Liver (tissue), 3 donors: ENCODE measurements around the gene ZNF865.

Source experiments
- ATF3 ChIP-seq: IDR thresholded peaks from 2 replicates; pipeline ENCODE4 v1.6.1; 2016; ENCODE audit warnings: antibody characterized with exemption
- CTCF ChIP-seq: fragments of 150-350 bp; IDR thresholded peaks from 2 replicates; pipeline ENCODE4 v1.5.1; 2017; ENCODE audit warnings: improper control_type of control experiment, low read depth, low read length; ENCODE audit not compliant: missing input control
- FOXA1 ChIP-seq: IDR thresholded peaks from 2 replicates; pipeline ENCODE4 v1.6.1; 2016; ENCODE audit warnings: antibody characterized with exemption
- GABPA ChIP-seq, 2 donors: IDR thresholded peaks in 1 of 2; conservative IDR thresholded peaks in 1 of 2; 2 replicates each; pipeline ENCODE4 v1.6.1; 2016; ENCODE audit warnings: antibody characterized with exemption in 2 of 2, mild to moderate bottlenecking in 1 of 2, moderate library complexity in 1 of 2
- JUND ChIP-seq, 2 donors: IDR thresholded peaks; 2 replicates each; pipeline ENCODE4 v1.6.1; 2016; ENCODE audit warnings: antibody characterized with exemption in 2 of 2
- MAX ChIP-seq: IDR thresholded peaks from 2 replicates; pipeline ENCODE4 v1.6.1; 2016; ENCODE audit warnings: antibody characterized with exemption
- RAD21 ChIP-seq, 2 donors: IDR thresholded peaks; 2 replicates each; pipeline ENCODE4 v1.6.1; 2016; ENCODE audit warnings: antibody characterized with exemption in 2 of 2, mild to moderate bottlenecking in 2 of 2
- RXRA ChIP-seq, 2 donors: IDR thresholded peaks; 2 replicates each; pipeline ENCODE4 v1.6.1; 2017 to 2018; ENCODE audit warnings: antibody characterized with exemption in 2 of 2, mild to moderate bottlenecking in 1 of 2
- SP1 ChIP-seq: IDR thresholded peaks from 2 replicates; pipeline ENCODE4 v1.6.1; 2018; ENCODE audit warnings: antibody characterized with exemption, mild to moderate bottlenecking
- TAF1 ChIP-seq: conservative IDR thresholded peaks from 2 replicates; pipeline ENCODE4 v1.6.1; 2016; ENCODE audit warnings: antibody characterized with exemption, mild to moderate bottlenecking
- YY1 ChIP-seq: IDR thresholded peaks from 2 replicates; pipeline ENCODE4 v1.6.1; 2016; ENCODE audit warnings: antibody characterized with exemption, mild to moderate bottlenecking
- TF ChIP-seq, protein P1 (sequence below): IDR thresholded peaks from 2 replicates; pipeline ENCODE4 v1.6.1; 2016; ENCODE audit warnings: antibody characterized with exemption
- TF ChIP-seq, protein P2 (sequence below): IDR thresholded peaks from 2 replicates; pipeline ENCODE4 v1.6.1; 2016; ENCODE audit warnings: antibody characterized with exemption, mild to moderate bottlenecking
- donor health status: healthy.
- donor health status: healthy.

- TF ChIP-seq CTCF, result peak; percentile 10
- no peak for TF ChIP-seq GABPA (IDR thresholded peaks at IDR 0.05 in 1 of 2, conservative IDR thresholded peaks at IDR 0.05 in 1 of 2)
- TF ChIP-seq YY1, result no peak
- no peak for TF ChIP-seq RXRA (IDR thresholded peaks at IDR 0.05)
- TF ChIP-seq, protein P1, sequence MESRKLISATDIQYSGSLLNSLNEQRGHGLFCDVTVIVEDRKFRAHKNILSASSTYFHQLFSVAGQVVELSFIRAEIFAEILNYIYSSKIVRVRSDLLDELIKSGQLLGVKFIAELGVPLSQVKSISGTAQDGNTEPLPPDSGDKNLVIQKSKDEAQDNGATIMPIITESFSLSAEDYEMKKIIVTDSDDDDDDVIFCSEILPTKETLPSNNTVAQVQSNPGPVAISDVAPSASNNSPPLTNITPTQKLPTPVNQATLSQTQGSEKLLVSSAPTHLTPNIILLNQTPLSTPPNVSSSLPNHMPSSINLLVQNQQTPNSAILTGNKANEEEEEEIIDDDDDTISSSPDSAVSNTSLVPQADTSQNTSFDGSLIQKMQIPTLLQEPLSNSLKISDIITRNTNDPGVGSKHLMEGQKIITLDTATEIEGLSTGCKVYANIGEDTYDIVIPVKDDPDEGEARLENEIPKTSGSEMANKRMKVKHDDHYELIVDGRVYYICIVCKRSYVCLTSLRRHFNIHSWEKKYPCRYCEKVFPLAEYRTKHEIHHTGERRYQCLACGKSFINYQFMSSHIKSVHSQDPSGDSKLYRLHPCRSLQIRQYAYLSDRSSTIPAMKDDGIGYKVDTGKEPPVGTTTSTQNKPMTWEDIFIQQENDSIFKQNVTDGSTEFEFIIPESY, result no peak
- TF ChIP-seq MAX, result no peak
- TF ChIP-seq ATF3, result no peak
- TF ChIP-seq SP1, result no peak
- TF ChIP-seq, protein P2, sequence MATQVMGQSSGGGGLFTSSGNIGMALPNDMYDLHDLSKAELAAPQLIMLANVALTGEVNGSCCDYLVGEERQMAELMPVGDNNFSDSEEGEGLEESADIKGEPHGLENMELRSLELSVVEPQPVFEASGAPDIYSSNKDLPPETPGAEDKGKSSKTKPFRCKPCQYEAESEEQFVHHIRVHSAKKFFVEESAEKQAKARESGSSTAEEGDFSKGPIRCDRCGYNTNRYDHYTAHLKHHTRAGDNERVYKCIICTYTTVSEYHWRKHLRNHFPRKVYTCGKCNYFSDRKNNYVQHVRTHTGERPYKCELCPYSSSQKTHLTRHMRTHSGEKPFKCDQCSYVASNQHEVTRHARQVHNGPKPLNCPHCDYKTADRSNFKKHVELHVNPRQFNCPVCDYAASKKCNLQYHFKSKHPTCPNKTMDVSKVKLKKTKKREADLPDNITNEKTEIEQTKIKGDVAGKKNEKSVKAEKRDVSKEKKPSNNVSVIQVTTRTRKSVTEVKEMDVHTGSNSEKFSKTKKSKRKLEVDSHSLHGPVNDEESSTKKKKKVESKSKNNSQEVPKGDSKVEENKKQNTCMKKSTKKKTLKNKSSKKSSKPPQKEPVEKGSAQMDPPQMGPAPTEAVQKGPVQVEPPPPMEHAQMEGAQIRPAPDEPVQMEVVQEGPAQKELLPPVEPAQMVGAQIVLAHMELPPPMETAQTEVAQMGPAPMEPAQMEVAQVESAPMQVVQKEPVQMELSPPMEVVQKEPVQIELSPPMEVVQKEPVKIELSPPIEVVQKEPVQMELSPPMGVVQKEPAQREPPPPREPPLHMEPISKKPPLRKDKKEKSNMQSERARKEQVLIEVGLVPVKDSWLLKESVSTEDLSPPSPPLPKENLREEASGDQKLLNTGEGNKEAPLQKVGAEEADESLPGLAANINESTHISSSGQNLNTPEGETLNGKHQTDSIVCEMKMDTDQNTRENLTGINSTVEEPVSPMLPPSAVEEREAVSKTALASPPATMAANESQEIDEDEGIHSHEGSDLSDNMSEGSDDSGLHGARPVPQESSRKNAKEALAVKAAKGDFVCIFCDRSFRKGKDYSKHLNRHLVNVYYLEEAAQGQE, result no peak
- no peak for TF ChIP-seq FOXA1
- no peak for TF ChIP-seq TAF1
- TF ChIP-seq RAD21 (IDR thresholded peaks at IDR 0.05), result no peak
- no peak for TF ChIP-seq JUND (IDR thresholded peaks at IDR 0.05)
Measured at GRCh38 chr19:55638864-55639359, 33.5 kb downstream of the ZNF865 start.
